ENCODE measurements around the gene PPP1R10. TPM values are rescaled to one million over a fixed set of nuclear protein-coding genes. Genes with fewer than 3 reads are reported as not detected.

The PPP1R10 gene
- total and polyA plus RNA-seq, 2 of the 13 experiments (the other 11 are each of a cell fraction or from before 2014, with no cell fraction given): 26.3 to 38.4 TPM

GRCh38 chr6:30647242-30648116 is 30.4 kb upstream of the PPP1R10 start (continued):
- TF ChIP-seq ZNF225 (CRISPR knock-in tag; IDR thresholded peaks at IDR 0.05): peak; percentile 89
- TF ChIP-seq GTF2F1 (IDR thresholded peaks at IDR 0.05; ENCODE audit: low read length): 0 out of 2 replicates have a peak, but pooled peaks have one; percentile 14
- peak; percentile 37; the same call in 1 of the 2 replicates for TF ChIP-seq MZF1 (CRISPR knock-in tag; IDR thresholded peaks at IDR 0.05; ENCODE audit: borderline replicate concordance)
- TF ChIP-seq ZNF280B (CRISPR knock-in tag; IDR thresholded peaks at IDR 0.05; ENCODE audit: borderline replicate concordance): peak; percentile 78
- peak; percentile 67; the same call in 1 of the 2 replicates for TF ChIP-seq KMT2B (CRISPR knock-in tag; IDR thresholded peaks at IDR 0.05)
- peak; percentile 77 for TF ChIP-seq PHF20 (CRISPR knock-in tag; IDR thresholded peaks at IDR 0.05)
- TF ChIP-seq ZNF639 (CRISPR knock-in tag; conservative IDR thresholded peaks at IDR 0.05): peak; percentile 64; the same call in 1 of the 2 replicates
- TF ChIP-seq ZNF567 (CRISPR knock-in tag; IDR thresholded peaks at IDR 0.05; ENCODE audit: borderline replicate concordance): peak; percentile 94; the same call in 1 of the 2 replicates
- peak; percentile 85; the same call in 1 of the 2 replicates for TF ChIP-seq TP53 (CRISPR knock-in tag; conservative IDR thresholded peaks at IDR 0.05)
- 0 out of 2 replicates have a peak, but pooled peaks have one; percentile 67 for TF ChIP-seq AFF4 (CRISPR knock-in tag; IDR thresholded peaks at IDR 0.05)
- TF ChIP-seq ZNF644 (CRISPR knock-in tag; IDR thresholded peaks at IDR 0.05; ENCODE audit: low read depth): no peak
- TF ChIP-seq NFAT5 (CRISPR knock-in tag; IDR thresholded peaks at IDR 0.05): peak; percentile 82
- TF ChIP-seq U2AF1 (optimal IDR thresholded peaks at IDR 0.05; ENCODE audit: low read depth, low read length): peak; percentile 92
- TF ChIP-seq MNT (IDR thresholded peaks at IDR 0.05): no peak
